Osteoblast (primary cell): ENCODE results near the gene PDE6G. TPM values are rescaled to one million over a fixed set of nuclear protein-coding genes. Genes with fewer than 3 reads are reported as not detected.
"Not testable (repeated sequence)": the region's sequence is repeated elsewhere in the genome, so short reads cannot be mapped to it uniquely, and the experiment has no call there.

Experiments
- DNase-seq: peaks from one replicate; pipeline ENCODE4 v3.0.0; 2011; ENCODE audit warnings: low spot score, mixed read lengths; ENCODE audit not compliant: insufficient read length; ENCODE audit errors: missing footprints
- H2AFZ ChIP-seq: 2 replicates; pipeline ENCODE4 v1.6.0; 2011; ENCODE audit warnings: mild to moderate bottlenecking, low read length
- H3K27ac ChIP-seq: 2 replicates; pipeline ENCODE4 v1.5.1; 2011; ENCODE audit warnings: mild to moderate bottlenecking, low read depth, low read length, moderate library complexity
- H3K27me3 ChIP-seq: 2 replicates; pipeline ENCODE4 v1.6.0; 2012; ENCODE audit warnings: mild to moderate bottlenecking, control low read depth, inconsistent platforms, low read length, moderate library complexity; ENCODE audit not compliant: insufficient read depth
- H3K36me3 ChIP-seq: 2 replicates; pipeline ENCODE4 v1.5.1; 2011; ENCODE audit warnings: mild to moderate bottlenecking, low read length, control low read depth, moderate library complexity; ENCODE audit not compliant: insufficient read depth
- H3K4me1 ChIP-seq: 2 replicates; pipeline ENCODE4 v1.5.1; 2011; ENCODE audit warnings: mild to moderate bottlenecking, low read length, control low read depth, moderate library complexity; ENCODE audit not compliant: insufficient read depth
- H3K4me2 ChIP-seq: 2 replicates; pipeline ENCODE4 v1.6.0; 2011; ENCODE audit warnings: mild to moderate bottlenecking, low read length; ENCODE audit not compliant: insufficient read depth
- H3K4me3 ChIP-seq: fragments of 200-600 bp; sonication (generic); 3 replicates; pipeline ENCODE4 v1.5.1; 2012; ENCODE audit warnings: mild to moderate bottlenecking, low read length, inconsistent platforms; ENCODE audit not compliant: insufficient read depth
- H3K79me2 ChIP-seq: 2 replicates; pipeline ENCODE4 v1.6.0; 2012; ENCODE audit warnings: mild to moderate bottlenecking, low read length, control low read depth, inconsistent platforms; ENCODE audit not compliant: insufficient read depth
- H3K9me3 ChIP-seq: 2 replicates; pipeline ENCODE4 v1.5.1; 2011; ENCODE audit warnings: low read depth, low read length, control low read depth
- H4K20me1 ChIP-seq: 2 replicates; pipeline ENCODE4 v1.6.0; 2012; ENCODE audit warnings: mild to moderate bottlenecking, low read length, control low read depth; ENCODE audit not compliant: insufficient read depth
- CTCF ChIP-seq: IDR thresholded peaks from 2 replicates; pipeline ENCODE4 v1.5.1; 2011; ENCODE audit warnings: mild to moderate bottlenecking, low read depth, low read length, moderate library complexity; ENCODE audit errors: extremely low read depth
- total RNA-seq: library from RNA; depleted of rRNA; stranded (reverse); fragments of >200 nt; gene quantifications from 2 replicates; pipeline ENCODE4 v1.2.3, GENCODE V29; 2012

PDE6G gene
- total RNA-seq, 1 donor: not detected

- DNase-seq: no peak
- Histone ChIP-seq H3K27me3 (no peaks in the 10 kb centered on the region), H3K4me1 (no peaks in the 10 kb centered on the region), H3K4me2 (no peak overlapping the region), H3K79me2 (peaks cover 65% of the 10 kb centered on the region), H3K36me3 (peaks cover 68% of the 10 kb centered on the region), H3K27ac (no peak overlapping the region), H3K4me3 (no peak overlapping the region), H4K20me1 (peaks cover 32% of the 10 kb centered on the region), H2AFZ (no peak overlapping the region), H3K9me3 (no peaks in the 10 kb centered on the region)
- no peak for TF ChIP-seq CTCF
These were observed 34.7 kb downstream of the PDE6G start for GRCh38 chr17:81621494-81622130.

DNA sequence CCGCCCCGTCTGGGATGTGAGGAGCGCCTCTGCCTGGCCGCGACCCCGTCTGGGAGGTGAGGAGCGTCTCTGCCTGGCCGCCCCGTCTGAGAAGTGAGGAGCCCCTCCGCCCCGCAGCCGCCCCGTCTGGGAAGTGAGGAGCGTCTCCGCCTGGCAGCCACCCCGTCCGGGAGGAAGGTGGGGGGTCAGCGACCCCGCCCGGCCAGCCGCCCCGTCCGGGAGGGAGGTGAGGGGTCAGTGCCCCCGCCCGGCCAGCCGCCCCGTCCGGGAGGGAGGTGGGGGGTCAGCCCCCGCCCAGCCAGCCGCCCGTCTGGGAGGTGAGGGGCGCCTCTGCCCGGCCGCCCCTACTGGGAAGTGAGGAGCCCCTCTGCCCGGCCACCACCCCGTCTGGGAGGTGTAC is 38.0 kb downstream of the PDE6G start:
- H2AFZ ChIP-seq, H3K4me3 ChIP-seq, H3K27ac ChIP-seq, DNase-seq, H3K9me3 ChIP-seq, H3K4me2 ChIP-seq, H3K27me3 ChIP-seq: not testable (repeated sequence)
- peaks cover 52% of the 10 kb centered on the region for H3K36me3 ChIP-seq
- peaks cover 39% of the 10 kb centered on the region for H4K20me1 ChIP-seq
- peaks cover 20% of the 10 kb centered on the region for H3K4me1 ChIP-seq
- H3K79me2 ChIP-seq: peaks cover 68% of the 10 kb centered on the region

DNA sequence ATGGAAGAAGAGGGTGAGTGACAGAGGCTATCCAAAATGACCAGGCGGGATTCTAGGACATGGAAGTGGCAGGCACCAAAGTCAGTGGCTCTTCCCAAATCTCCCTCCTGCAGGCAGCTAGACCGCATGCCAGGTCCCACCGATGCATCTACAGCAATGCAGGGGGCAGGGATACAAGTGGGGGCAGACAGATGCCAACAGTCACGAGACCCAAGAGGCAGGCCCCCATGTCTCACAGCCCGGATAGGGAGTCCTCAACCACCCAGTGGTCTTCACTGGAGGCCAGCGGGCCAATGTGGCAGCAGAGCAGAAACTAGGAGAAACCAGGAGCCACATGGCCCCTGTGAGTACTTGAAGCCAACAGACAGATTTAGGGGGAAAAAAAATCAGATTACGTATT is 39.5 kb downstream of the PDE6G start:
- Histone ChIP-seq H3K4me3 (no peak overlapping the region), H4K20me1 (peaks cover 38% of the 10 kb centered on the region), H2AFZ (no peak overlapping the region), H3K4me2 (no peak overlapping the region), H3K36me3 (peaks cover 57% of the 10 kb centered on the region), H3K79me2 (peaks cover 70% of the 10 kb centered on the region), H3K4me1 (peaks cover 20% of the 10 kb centered on the region), H3K27me3 (no peaks in the 10 kb centered on the region), H3K27ac (no peak overlapping the region), H3K9me3 (no peaks in the 10 kb centered on the region)
- no peak for DNase-seq
- TF ChIP-seq CTCF: no peak

GRCh38 chr17:81615401-81615930 is 40.9 kb downstream of the PDE6G start:
- Histone ChIP-seq H2AFZ (no peak overlapping the region), H3K9me3 (no peaks in the 10 kb centered on the region), H3K4me1 (peaks cover 20% of the 10 kb centered on the region), H3K4me2 (no peak overlapping the region), H3K27me3 (no peaks in the 10 kb centered on the region), H3K4me3 (no peak overlapping the region), H3K27ac (peak overlapping the region; percentile 7), H4K20me1 (peaks cover 29% of the 10 kb centered on the region), H3K79me2 (peaks cover 60% of the 10 kb centered on the region), H3K36me3 (peaks cover 47% of the 10 kb centered on the region)
- no peak for DNase-seq
- no peak for TF ChIP-seq CTCF
